Smooth muscle cell (in vitro differentiated cells): ENCODE measurements around the gene CCDC34. TPM values are rescaled to one million over a fixed set of nuclear protein-coding genes. Genes with fewer than 3 reads are reported as not detected.
A peak's percentile ranks its signal among the peaks of the same experiment; 100 is the strongest.

Source experiments
- DNase-seq: peaks from one replicate; lab custom pipeline; 2025; ENCODE audit not compliant: unreplicated experiment; lab: John Stamatoyannopoulos, UW
- H2AFZ ChIP-seq: fragments of 200-600 bp; sonication (generic); 2 replicates; pipeline ENCODE4 v1.6.0; 2016; ENCODE audit warnings: antibody characterized with exemption, low read depth, mild to moderate bottlenecking
- H3F3A ChIP-seq: fragments of 200-600 bp; sonication (generic); 2 replicates; pipeline ENCODE4 v1.6.0; 2017; ENCODE audit warnings: antibody characterized with exemption, low read depth
- H3K27ac ChIP-seq: fragments of 200-600 bp; sonication (generic); 2 replicates; pipeline ENCODE4 v1.5.1; 2016; ENCODE audit warnings: low read depth, mild to moderate bottlenecking
- H3K27me3 ChIP-seq: fragments of 200-600 bp; sonication (generic); 2 replicates; pipeline ENCODE4 v1.6.1; 2016; ENCODE audit warnings: low read depth, mild to moderate bottlenecking
- H3K36me3 ChIP-seq: fragments of 200-600 bp; sonication (generic); 2 replicates; pipeline ENCODE4 v1.5.1; 2016; ENCODE audit warnings: low read depth
- H3K4me1 ChIP-seq: fragments of 200-600 bp; sonication (generic); 2 replicates; pipeline ENCODE4 v1.5.1; 2016; ENCODE audit warnings: low read depth
- H3K4me2 ChIP-seq: fragments of 200-600 bp; sonication (generic); 2 replicates; pipeline ENCODE4 v1.6.0; 2016; ENCODE audit warnings: mild to moderate bottlenecking
- H3K4me3 ChIP-seq: fragments of 200-600 bp; sonication (generic); 2 replicates; pipeline ENCODE4 v1.5.1; 2016; ENCODE audit warnings: mild to moderate bottlenecking
- H3K79me2 ChIP-seq: fragments of 200-600 bp; sonication (generic); 2 replicates; pipeline ENCODE4 v1.6.0; 2016; ENCODE audit warnings: low read depth, mild to moderate bottlenecking
- H3K9ac ChIP-seq: fragments of 200-600 bp; sonication (generic); 2 replicates; pipeline ENCODE4 v1.6.0; 2016; ENCODE audit warnings: low read depth
- H3K9me3 ChIP-seq: fragments of 200-600 bp; sonication (generic); replicated peaks from 2 replicates; pipeline ENCODE4 v1.5.1; 2016; ENCODE audit warnings: low read depth
- H4K20me1 ChIP-seq: fragments of 200-600 bp; sonication (generic); 2 replicates; pipeline ENCODE4 v1.6.0; 2016; ENCODE audit warnings: low read depth
- WGBS: methylation state at CpG from one replicate; pipeline ENCODE4 v1.1.7; 2016; ENCODE audit warnings: low lambda C conversion rate; 5-methylcytosine and 5-hydroxymethylcytosine counted together
- polyA plus RNA-seq: library from polyadenylated mRNA; unstranded; fragments of >200 nt; fragmentation: Nextera tagmentation; extraction: Ambion mirVana; gene quantifications from 2 replicates; pipeline ENCODE4 v1.2.1, GENCODE V29; 2016
- total RNA-seq: library from RNA; depleted of rRNA; stranded (reverse); fragments of >200 nt; gene quantifications from 2 replicates; pipeline ENCODE4 v1.2.3, GENCODE V29; 2014
- TF ChIP-seq, protein P1 (sequence below): fragments of 200-600 bp; sonication (generic); IDR thresholded peaks from 2 replicates; pipeline ENCODE4 v1.5.1; 2017; ENCODE audit warnings: borderline replicate concordance, mild to moderate bottlenecking, antibody characterized with exemption; ENCODE audit not compliant: insufficient read depth, poor library complexity, severe bottlenecking

CCDC34 gene
- total and polyA plus RNA-seq, 2 experiments from 2014 or later, result 6.7 to 9.3 TPM

DNA sequence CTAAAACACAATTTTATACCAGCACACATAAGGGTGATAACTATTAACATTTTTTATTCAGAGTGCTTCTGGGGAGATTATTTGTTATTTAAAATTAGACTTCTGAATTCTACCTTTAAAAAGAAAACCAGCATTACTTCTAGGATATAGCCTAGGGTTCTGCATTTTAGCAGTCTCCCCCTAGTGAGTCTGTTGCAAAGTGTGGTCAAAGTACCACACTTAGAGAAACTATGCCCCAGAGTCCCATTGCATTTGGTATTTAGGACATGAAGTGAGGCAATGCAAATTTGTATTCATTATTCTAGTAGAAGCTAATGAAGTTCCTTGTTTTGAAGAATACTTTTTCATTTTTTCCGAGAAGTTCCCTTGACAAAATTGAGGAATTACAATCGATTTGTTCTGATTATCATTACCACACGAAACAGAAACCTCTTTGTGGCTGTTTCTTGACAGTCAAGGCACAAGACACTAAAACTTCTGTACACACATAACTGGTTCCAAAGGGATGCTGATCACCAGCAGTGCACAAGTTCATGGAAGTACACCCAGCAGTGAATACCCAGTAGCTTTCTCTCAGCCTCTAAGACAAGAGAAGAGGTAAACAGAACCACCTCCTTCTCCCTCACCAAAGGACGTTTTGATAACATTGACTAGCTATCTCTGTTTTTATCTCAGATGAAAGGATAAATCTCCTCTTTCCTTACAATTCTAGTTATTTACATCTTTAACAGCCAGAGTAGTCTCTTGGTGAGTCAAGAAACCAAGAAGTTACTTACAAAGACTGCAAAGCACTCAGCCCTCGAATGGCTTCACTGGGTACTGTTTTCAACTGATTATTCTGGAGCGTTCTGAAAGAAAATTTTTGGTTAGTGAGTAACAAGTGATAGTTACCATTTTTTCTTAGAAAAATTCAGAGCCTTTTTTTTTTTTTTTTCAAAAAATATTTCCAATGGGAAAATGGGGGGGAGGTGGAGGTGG, 27.6 kb upstream of the CCDC34 start:
- peak overlapping the region; percentile 88 for H3K27ac ChIP-seq
- H3K9ac ChIP-seq, result peak overlapping the region; percentile 5

DNA sequence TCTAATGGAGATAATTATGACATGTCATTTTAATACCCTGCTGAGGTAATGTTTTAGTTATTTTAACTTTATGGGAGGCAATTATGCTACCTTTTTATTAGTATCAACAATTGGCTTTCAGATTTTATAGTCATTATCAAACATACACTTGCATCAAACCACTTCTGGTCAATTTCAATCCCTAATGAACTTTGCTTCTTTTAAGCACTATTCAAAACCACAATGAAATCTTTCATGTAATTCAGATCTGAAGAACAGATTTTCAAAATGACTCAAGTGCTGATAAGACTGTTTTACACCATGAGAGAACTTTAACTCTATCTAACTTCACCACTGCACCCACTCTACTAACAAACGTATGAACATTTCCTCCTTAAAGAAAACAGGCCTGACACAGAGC, 25.9 kb upstream of the CCDC34 start:
- Histone ChIP-seq H3K79me2 (peaks cover 2% of the 10 kb centered on the region), H3K27me3 (no peaks in the 10 kb centered on the region), H3K4me2 (peak overlapping the region; percentile 62), H2AFZ (no peak overlapping the region), H4K20me1 (no peaks in the 10 kb centered on the region), H3K9me3 (no peaks in the 10 kb centered on the region), H3K9ac (no peak overlapping the region), H3F3A (peaks cover 15% of the 10 kb centered on the region), H3K36me3 (no peaks in the 10 kb centered on the region), H3K4me1 (peaks cover 88% of the 10 kb centered on the region), H3K27ac (peak overlapping the region; percentile 88), H3K4me3 (no peak overlapping the region)
- TF ChIP-seq, protein P1, sequence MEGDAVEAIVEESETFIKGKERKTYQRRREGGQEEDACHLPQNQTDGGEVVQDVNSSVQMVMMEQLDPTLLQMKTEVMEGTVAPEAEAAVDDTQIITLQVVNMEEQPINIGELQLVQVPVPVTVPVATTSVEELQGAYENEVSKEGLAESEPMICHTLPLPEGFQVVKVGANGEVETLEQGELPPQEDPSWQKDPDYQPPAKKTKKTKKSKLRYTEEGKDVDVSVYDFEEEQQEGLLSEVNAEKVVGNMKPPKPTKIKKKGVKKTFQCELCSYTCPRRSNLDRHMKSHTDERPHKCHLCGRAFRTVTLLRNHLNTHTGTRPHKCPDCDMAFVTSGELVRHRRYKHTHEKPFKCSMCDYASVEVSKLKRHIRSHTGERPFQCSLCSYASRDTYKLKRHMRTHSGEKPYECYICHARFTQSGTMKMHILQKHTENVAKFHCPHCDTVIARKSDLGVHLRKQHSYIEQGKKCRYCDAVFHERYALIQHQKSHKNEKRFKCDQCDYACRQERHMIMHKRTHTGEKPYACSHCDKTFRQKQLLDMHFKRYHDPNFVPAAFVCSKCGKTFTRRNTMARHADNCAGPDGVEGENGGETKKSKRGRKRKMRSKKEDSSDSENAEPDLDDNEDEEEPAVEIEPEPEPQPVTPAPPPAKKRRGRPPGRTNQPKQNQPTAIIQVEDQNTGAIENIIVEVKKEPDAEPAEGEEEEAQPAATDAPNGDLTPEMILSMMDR, result no peak
- DNase-seq, result no peak
- 8% methylated on average over 1 of the region's 1 CpG for WGBS

More for the DNA sequence above, 27.6 kb upstream of the CCDC34 start:
- Histone ChIP-seq H3K36me3 (no peaks in the 10 kb centered on the region), H3K27me3 (no peaks in the 10 kb centered on the region), H3K4me3 (no peak overlapping the region), H3K9me3 (no peaks in the 10 kb centered on the region), H2AFZ (no peak overlapping the region), H3K4me2 (peak overlapping the region; percentile 46), H3K79me2 (peaks cover 2% of the 10 kb centered on the region), H3K4me1 (peaks cover 99% of the 10 kb centered on the region), H4K20me1 (no peaks in the 10 kb centered on the region), H3F3A (peaks cover 20% of the 10 kb centered on the region)
- no peak for DNase-seq
- TF ChIP-seq, protein P1, result no peak
- 49% methylated on average over 6 of the region's 6 CpGs for WGBS

DNA sequence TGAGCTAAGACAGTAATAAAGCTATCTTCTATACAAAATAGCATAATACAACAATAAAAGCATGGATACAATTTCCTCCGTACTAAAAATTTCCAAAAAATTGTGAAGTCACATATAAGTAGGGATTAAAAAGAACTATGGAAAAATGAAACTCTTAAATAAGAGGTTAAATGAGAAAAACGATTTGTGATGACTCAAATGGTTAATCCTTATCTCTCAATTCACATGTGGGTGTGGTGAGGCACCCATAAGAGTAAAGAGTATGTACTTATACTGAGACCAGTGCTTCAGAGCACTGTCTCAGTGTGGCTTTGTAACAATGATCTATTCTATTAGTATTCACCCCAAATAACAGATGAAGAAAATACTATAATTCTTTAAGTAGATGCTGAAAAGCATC, 25.0 kb upstream of the CCDC34 start:
- TF ChIP-seq, protein P1, result no peak
- 51% methylated on average over 2 of the region's 2 CpGs for WGBS
- Histone ChIP-seq H4K20me1 (no peaks in the 10 kb centered on the region), H3K4me1 (peaks cover 81% of the 10 kb centered on the region), H2AFZ (no peak overlapping the region), H3K9ac (no peak overlapping the region), H3K9me3 (no peaks in the 10 kb centered on the region), H3K27ac (peak overlapping the region; percentile 88), H3K36me3 (no peaks in the 10 kb centered on the region), H3K4me3 (no peak overlapping the region), H3K79me2 (peaks cover 2% of the 10 kb centered on the region), H3K27me3 (no peaks in the 10 kb centered on the region), H3F3A (peaks cover 11% of the 10 kb centered on the region), H3K4me2 (peak overlapping the region; percentile 62)
- no peak for DNase-seq
